DOHH2 (cell line): ENCODE measurements around the gene HLCS.

Experiments
- EZH2phosphoT487 ChIP-seq: fragments of 200-600 bp; sonication (generic); IDR thresholded peaks from 2 replicates; pipeline ENCODE4 v1.6.1; 2017; ENCODE audit warnings: borderline replicate concordance, mild to moderate bottlenecking, antibody characterized with exemption, low read length, moderate library complexity, mixed read lengths
- TF ChIP-seq, protein P1 (sequence below): fragments of 200-600 bp; sonication (generic); IDR thresholded peaks from one replicate; pipeline ENCODE4 v1.5.1; 2014; ENCODE audit warnings: antibody characterized with exemption, mild to moderate bottlenecking, low read depth, low read length; ENCODE audit not compliant: poor library complexity, severe bottlenecking

- TF ChIP-seq, protein P1, sequence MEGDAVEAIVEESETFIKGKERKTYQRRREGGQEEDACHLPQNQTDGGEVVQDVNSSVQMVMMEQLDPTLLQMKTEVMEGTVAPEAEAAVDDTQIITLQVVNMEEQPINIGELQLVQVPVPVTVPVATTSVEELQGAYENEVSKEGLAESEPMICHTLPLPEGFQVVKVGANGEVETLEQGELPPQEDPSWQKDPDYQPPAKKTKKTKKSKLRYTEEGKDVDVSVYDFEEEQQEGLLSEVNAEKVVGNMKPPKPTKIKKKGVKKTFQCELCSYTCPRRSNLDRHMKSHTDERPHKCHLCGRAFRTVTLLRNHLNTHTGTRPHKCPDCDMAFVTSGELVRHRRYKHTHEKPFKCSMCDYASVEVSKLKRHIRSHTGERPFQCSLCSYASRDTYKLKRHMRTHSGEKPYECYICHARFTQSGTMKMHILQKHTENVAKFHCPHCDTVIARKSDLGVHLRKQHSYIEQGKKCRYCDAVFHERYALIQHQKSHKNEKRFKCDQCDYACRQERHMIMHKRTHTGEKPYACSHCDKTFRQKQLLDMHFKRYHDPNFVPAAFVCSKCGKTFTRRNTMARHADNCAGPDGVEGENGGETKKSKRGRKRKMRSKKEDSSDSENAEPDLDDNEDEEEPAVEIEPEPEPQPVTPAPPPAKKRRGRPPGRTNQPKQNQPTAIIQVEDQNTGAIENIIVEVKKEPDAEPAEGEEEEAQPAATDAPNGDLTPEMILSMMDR, result no peak
- no peak for TF ChIP-seq EZH2phosphoT487
These were observed 222.3 kb downstream of the HLCS start for GRCh38 chr21:36744190-36744559.
